ENCODE measurements around the gene TRIM68.

DNA sequence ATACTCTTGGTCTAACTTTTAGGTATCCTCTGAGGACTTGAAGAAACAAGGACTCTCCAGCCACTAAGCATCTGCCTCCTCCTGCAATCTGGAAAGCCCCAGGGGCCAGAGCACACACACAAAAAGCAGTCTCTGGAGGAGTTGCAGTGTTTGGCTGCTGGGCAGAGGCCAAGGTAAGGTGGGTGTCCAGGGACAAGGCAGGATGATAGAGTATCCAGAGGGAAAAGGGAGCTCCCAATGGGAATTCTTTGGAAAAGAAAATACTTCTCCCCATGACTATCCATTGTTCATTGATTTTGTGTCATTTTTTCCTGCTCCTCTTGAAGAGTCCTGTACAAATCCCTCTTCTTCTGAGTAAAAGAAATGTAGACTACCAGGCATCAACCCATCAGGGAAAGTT, 26.6 kb downstream of the TRIM68 start, which contains the start of gene OR52I2:
- TF ChIP-seq, protein P1, sequence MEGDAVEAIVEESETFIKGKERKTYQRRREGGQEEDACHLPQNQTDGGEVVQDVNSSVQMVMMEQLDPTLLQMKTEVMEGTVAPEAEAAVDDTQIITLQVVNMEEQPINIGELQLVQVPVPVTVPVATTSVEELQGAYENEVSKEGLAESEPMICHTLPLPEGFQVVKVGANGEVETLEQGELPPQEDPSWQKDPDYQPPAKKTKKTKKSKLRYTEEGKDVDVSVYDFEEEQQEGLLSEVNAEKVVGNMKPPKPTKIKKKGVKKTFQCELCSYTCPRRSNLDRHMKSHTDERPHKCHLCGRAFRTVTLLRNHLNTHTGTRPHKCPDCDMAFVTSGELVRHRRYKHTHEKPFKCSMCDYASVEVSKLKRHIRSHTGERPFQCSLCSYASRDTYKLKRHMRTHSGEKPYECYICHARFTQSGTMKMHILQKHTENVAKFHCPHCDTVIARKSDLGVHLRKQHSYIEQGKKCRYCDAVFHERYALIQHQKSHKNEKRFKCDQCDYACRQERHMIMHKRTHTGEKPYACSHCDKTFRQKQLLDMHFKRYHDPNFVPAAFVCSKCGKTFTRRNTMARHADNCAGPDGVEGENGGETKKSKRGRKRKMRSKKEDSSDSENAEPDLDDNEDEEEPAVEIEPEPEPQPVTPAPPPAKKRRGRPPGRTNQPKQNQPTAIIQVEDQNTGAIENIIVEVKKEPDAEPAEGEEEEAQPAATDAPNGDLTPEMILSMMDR (IDR thresholded peaks at IDR 0.05), result no peak
- no peak for TF ChIP-seq POLR2A (IDR thresholded peaks at IDR 0.05)
